Measurements from ENCODE around the gene LAPTM5.

DNA sequence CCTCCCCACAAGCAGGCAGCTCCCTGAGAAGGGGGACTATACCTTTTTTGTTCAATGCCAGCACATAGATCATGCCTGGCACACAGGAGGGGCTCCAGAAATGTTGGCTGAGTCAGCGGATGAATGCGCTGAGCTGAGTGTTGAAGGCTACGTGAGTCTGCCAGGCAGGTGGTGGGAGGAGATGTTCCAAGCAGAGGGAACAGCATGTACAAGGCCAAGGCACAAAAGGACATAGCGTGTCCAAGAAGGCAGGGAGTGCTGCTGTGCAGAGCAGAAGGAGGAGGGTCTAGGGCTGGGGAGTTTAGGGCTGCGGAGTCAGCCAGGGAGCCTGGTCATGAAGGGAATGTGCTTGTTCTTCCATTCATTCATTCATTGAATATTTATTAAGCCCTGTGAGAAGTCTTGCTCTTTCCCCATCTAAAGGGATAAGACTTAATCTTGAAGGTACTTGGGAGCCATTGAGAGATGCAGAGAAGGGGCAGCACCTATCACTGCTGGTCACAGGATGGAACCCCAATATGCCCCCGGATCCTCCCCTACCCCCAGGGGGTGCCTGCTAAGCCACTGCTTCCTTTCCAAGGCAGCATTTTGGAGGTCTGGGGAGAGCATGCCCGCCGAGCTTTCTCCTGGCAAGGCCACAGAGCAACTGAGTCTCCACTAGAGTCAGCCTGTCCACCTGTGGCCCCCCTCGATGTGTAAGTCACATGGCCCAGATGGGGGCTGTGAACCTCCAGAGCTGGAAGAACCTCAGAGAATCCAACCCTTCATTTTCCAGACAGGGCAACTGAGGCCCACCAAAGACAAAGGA is 31.2 kb upstream of the LAPTM5 start:
- TF ChIP-seq CTCF (IDR thresholded peaks at IDR 0.05) (no peak), POLR2AphosphoS5 (IDR thresholded peaks at IDR 0.05; ENCODE audit: insufficient read depth in 1 of 2, low read depth in 1 of 2) (peak in 1 of 2 donors; percentile 48)

Measured in vagina (tissue), 2 donors.